HG03460 (cell line): Measurements from ENCODE around the gene NOL11.
"Not testable (repeated sequence)": the region's sequence is repeated elsewhere in the genome, so short reads cannot be mapped to it uniquely, and the experiment has no call there.

Source experiments
- ATAC-seq: cut with Tn5 transposase; IDR thresholded peaks from one replicate; pipeline ENCODE4 v1.9.1; 2021; ENCODE audit not compliant: unreplicated experiment

Gene NOL11

GRCh38 chr17:67717624-67718324 lies at the start of gene NOL11:
TSS of gene NOL11 (plus strand) at chr17:67717936. CDS start at chr17:67717948, 12 bp downstream.
- peak; percentile 95 for ATAC-seq

GRCh38 chr17:67671493-67671892 lies 46.2 kb upstream of the NOL11 start:
- no peak for ATAC-seq

GRCh38 chr17:67672592-67673335 lies 45.0 kb upstream of the NOL11 start:
- ATAC-seq = no peak

- ATAC-seq = no peak
Observed at GRCh38 chr17:67675481-67675880, 42.3 kb upstream of the NOL11 start.

- ATAC-seq = no peak
Observed at GRCh38 chr17:67676305-67676704, 41.4 kb upstream of the NOL11 start.

GRCh38 chr17:67678414-67678813 lies 39.3 kb upstream of the NOL11 start:
- ATAC-seq = no peak

GRCh38 chr17:67679225-67679624 lies 38.5 kb upstream of the NOL11 start:
- no peak for ATAC-seq

GRCh38 chr17:67679721-67680120 lies 38.0 kb upstream of the NOL11 start:
- ATAC-seq = no peak

- ATAC-seq = no peak
Observed at GRCh38 chr17:67680445-67681224, 37.1 kb upstream of the NOL11 start.

GRCh38 chr17:67682196-67682595 lies 35.5 kb upstream of the NOL11 start:
- no peak for ATAC-seq

- ATAC-seq = no peak
Observed at GRCh38 chr17:67685351-67685750, 32.4 kb upstream of the NOL11 start.

- ATAC-seq = no peak
Observed at GRCh38 chr17:67686241-67686640, 31.5 kb upstream of the NOL11 start.

GRCh38 chr17:67687511-67687910 lies 30.2 kb upstream of the NOL11 start:
- ATAC-seq = no peak

GRCh38 chr17:67689534-67690177 lies 28.1 kb upstream of the NOL11 start:
- ATAC-seq = no peak

GRCh38 chr17:67693811-67694210 lies 23.9 kb upstream of the NOL11 start:
- ATAC-seq = no peak

GRCh38 chr17:67696347-67696746 lies 21.4 kb upstream of the NOL11 start:
- ATAC-seq = no peak

- ATAC-seq = no peak
Observed at GRCh38 chr17:67696853-67697498, 20.8 kb upstream of the NOL11 start.

- ATAC-seq = no peak
Observed at GRCh38 chr17:67700037-67700724, 17.6 kb upstream of the NOL11 start.

- ATAC-seq = no peak
Observed at GRCh38 chr17:67700725-67701119, 17.0 kb upstream of the NOL11 start.

GRCh38 chr17:67702861-67703260 lies 14.9 kb upstream of the NOL11 start:
- not testable (repeated sequence) for ATAC-seq
